Measurements from ENCODE around the gene PAQR4.

Gene PAQR4

GRCh38 chr16:2991566-2992261 is 22.6 kb downstream of the PAQR4 start:
- no peak for TF ChIP-seq CSRNP3 (CRISPR knock-in tag; IDR thresholded peaks at IDR 0.05)
- no peak for TF ChIP-seq ZFP30 (CRISPR knock-in tag; IDR thresholded peaks at IDR 0.05)
- no peak for TF ChIP-seq POU6F1 (CRISPR knock-in tag; IDR thresholded peaks at IDR 0.05; ENCODE audit: borderline replicate concordance, low read depth)
- TF ChIP-seq ZNF565 (CRISPR knock-in tag; conservative IDR thresholded peaks at IDR 0.05; ENCODE audit: low read depth): no peak
- TF ChIP-seq BACH2 (CRISPR knock-in tag; IDR thresholded peaks at IDR 0.05; ENCODE audit: borderline replicate concordance): no peak
- TF ChIP-seq PATZ1 (CRISPR knock-in tag; IDR thresholded peaks at IDR 0.05; ENCODE audit: borderline replicate concordance): no peak
- TF ChIP-seq ZFP3 (CRISPR knock-in tag; IDR thresholded peaks at IDR 0.05): no peak
- TF ChIP-seq OSR1 (CRISPR knock-in tag; IDR thresholded peaks at IDR 0.05): no peak
- no peak for TF ChIP-seq GLIS3 (CRISPR knock-in tag; IDR thresholded peaks at IDR 0.05)
- TF ChIP-seq RARB (CRISPR knock-in tag; IDR thresholded peaks at IDR 0.05): no peak
- TF ChIP-seq ARNTL (CRISPR knock-in tag; IDR thresholded peaks at IDR 0.05; ENCODE audit: borderline replicate concordance, low read depth): no peak
- no peak for TF ChIP-seq TOX (CRISPR knock-in tag; IDR thresholded peaks at IDR 0.05; ENCODE audit: borderline replicate concordance)
- TF ChIP-seq SNAI2 (CRISPR knock-in tag; IDR thresholded peaks at IDR 0.05): no peak
- TF ChIP-seq TSHZ2 (CRISPR knock-in tag; IDR thresholded peaks at IDR 0.05): no peak
- no peak for ATAC-seq

- no peak for ATAC-seq
- TF ChIP-seq ZC3H10 (CRISPR knock-in tag; IDR thresholded peaks at IDR 0.05) (no peak), ISL1 (CRISPR knock-in tag; IDR thresholded peaks at IDR 0.05) (no peak), OSR1 (CRISPR knock-in tag; IDR thresholded peaks at IDR 0.05) (no peak), CSDC2 (CRISPR knock-in tag; IDR thresholded peaks at IDR 0.05) (no peak), PPARA (CRISPR knock-in tag; IDR thresholded peaks at IDR 0.05; ENCODE audit: borderline replicate concordance) (no peak), SNAI2 (CRISPR knock-in tag; IDR thresholded peaks at IDR 0.05) (no peak), ESRRG (CRISPR knock-in tag; IDR thresholded peaks at IDR 0.05) (no peak), CREB5 (CRISPR knock-in tag; IDR thresholded peaks at IDR 0.05; ENCODE audit: low read depth) (no peak), TCF4 (CRISPR knock-in tag; IDR thresholded peaks at IDR 0.05; ENCODE audit: borderline replicate concordance) (no peak), ZNF70 (CRISPR knock-in tag; IDR thresholded peaks at IDR 0.05) (no peak), RARB (CRISPR knock-in tag; IDR thresholded peaks at IDR 0.05) (no peak), ZNF8 (CRISPR knock-in tag; IDR thresholded peaks at IDR 0.05) (no peak), CSRNP3 (CRISPR knock-in tag; IDR thresholded peaks at IDR 0.05) (no peak)
Observed at GRCh38 chr16:2992383-2993081, 23.4 kb downstream of the PAQR4 start.
